ENCODE measurements around the gene CCDC40.

DNA sequence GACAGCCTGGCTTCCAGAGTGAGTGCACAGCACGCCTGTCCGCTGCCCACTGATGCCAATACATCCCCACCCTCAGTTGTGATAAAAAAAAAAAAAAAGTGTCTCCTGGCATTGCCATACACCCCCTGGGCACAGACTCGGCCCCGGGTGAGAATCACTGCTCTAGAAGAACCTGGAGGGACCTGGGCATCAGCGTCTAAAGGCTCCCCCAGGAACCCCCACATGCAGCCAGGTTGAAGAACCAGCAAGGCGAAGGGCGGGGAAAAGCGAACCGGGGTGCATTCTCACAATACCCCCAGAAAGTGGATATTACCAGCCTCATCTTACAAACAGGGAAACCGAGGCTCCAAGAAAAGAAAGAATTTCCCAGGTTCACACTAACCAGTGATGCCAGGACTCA lies 28.5 kb upstream of the CCDC40 start:
- no peak for TF ChIP-seq EP300 (IDR thresholded peaks at IDR 0.05; ENCODE audit: borderline replicate concordance in 1 of 2, control insufficient read depth in 1 of 2, low read depth in 2 of 2, low read length in 2 of 2)
- TF ChIP-seq, protein P1, sequence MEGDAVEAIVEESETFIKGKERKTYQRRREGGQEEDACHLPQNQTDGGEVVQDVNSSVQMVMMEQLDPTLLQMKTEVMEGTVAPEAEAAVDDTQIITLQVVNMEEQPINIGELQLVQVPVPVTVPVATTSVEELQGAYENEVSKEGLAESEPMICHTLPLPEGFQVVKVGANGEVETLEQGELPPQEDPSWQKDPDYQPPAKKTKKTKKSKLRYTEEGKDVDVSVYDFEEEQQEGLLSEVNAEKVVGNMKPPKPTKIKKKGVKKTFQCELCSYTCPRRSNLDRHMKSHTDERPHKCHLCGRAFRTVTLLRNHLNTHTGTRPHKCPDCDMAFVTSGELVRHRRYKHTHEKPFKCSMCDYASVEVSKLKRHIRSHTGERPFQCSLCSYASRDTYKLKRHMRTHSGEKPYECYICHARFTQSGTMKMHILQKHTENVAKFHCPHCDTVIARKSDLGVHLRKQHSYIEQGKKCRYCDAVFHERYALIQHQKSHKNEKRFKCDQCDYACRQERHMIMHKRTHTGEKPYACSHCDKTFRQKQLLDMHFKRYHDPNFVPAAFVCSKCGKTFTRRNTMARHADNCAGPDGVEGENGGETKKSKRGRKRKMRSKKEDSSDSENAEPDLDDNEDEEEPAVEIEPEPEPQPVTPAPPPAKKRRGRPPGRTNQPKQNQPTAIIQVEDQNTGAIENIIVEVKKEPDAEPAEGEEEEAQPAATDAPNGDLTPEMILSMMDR (IDR thresholded peaks at IDR 0.05 in 2 of 3, conservative IDR thresholded peaks at IDR 0.05 in 1 of 3; ENCODE audit: control insufficient read depth in 2 of 3, extremely low read depth in 1 of 3, insufficient read depth in 1 of 3, low read depth in 3 of 3, low read length in 3 of 3): no peak
- TF ChIP-seq, protein P2, sequence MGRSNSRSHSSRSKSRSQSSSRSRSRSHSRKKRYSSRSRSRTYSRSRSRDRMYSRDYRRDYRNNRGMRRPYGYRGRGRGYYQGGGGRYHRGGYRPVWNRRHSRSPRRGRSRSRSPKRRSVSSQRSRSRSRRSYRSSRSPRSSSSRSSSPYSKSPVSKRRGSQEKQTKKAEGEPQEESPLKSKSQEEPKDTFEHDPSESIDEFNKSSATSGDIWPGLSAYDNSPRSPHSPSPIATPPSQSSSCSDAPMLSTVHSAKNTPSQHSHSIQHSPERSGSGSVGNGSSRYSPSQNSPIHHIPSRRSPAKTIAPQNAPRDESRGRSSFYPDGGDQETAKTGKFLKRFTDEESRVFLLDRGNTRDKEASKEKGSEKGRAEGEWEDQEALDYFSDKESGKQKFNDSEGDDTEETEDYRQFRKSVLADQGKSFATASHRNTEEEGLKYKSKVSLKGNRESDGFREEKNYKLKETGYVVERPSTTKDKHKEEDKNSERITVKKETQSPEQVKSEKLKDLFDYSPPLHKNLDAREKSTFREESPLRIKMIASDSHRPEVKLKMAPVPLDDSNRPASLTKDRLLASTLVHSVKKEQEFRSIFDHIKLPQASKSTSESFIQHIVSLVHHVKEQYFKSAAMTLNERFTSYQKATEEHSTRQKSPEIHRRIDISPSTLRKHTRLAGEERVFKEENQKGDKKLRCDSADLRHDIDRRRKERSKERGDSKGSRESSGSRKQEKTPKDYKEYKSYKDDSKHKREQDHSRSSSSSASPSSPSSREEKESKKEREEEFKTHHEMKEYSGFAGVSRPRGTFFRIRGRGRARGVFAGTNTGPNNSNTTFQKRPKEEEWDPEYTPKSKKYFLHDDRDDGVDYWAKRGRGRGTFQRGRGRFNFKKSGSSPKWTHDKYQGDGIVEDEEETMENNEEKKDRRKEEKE (IDR thresholded peaks at IDR 0.05): no peak
- TF ChIP-seq SMAD1 (IDR thresholded peaks at IDR 0.05; ENCODE audit: low read depth, partially characterized antibody): no peak
- TF ChIP-seq EZH2 (IDR thresholded peaks at IDR 0.05; ENCODE audit: borderline replicate concordance, control insufficient read depth, low read depth, low read length): no peak
- TF ChIP-seq SPI1 (IDR thresholded peaks at IDR 0.05; ENCODE audit: borderline replicate concordance, insufficient read depth, low read depth, low read length): no peak
- no peak for TF ChIP-seq POLR2AphosphoS5 (IDR thresholded peaks at IDR 0.05; ENCODE audit: low read length)
- no peak for TF ChIP-seq PAX8 (IDR thresholded peaks at IDR 0.05)
- no peak for TF ChIP-seq SRF (IDR thresholded peaks at IDR 0.05; ENCODE audit: low read depth in 2 of 2, low read length in 2 of 2)
